ENCODE measurements around the gene EZH2.

EZH2 gene

GRCh38 chr7:148884049-148884298 is at the start of gene EZH2:
EZH2 (minus strand) TSS chr7:148884291; CDS start chr7:148847298, 36,993 bp downstream.
- Histone ChIP-seq H3K9ac (ENCODE audit: low read length) (peak within 1 kb of the TSS; percentile 76), H3K27me3 (ENCODE audit: control insufficient read depth, insufficient read depth, low read length) (no peaks in the 10 kb centered on the region), H3K36me3 (ENCODE audit: control insufficient read depth, insufficient read depth, low read length) (no peaks in the 10 kb centered on the region), H3K9me3 (ENCODE audit: control insufficient read depth, low read length) (no peaks in the 10 kb centered on the region), H3K4me3 (ENCODE audit: low read length) (peak within 1 kb of the TSS; percentile 56), H3K4me1 (ENCODE audit: control insufficient read depth, insufficient read depth, low read length) (peaks cover 8% of the 10 kb centered on the region)

DNA sequence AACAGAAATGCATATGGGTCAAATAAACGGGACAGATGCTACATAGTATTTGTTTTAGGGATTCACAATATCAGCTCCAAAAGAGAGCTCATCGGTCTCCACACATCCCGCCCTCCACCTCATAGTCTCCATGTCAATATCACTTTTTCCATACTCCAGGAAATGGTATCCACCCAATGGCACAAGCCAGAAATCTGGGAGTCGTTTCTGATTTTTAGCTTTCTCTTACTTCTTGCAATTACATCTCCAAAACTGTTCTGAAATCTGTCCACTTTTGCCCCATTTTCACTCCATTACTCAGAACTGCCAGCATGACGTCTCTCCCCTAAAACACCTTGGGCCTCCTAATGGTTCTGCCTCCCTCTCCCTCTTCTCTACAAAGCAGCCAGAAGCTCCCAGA is 47.4 kb upstream of the EZH2 start:
- H3K36me3 ChIP-seq (ENCODE audit: control insufficient read depth, insufficient read depth, low read length), result no peaks in the 10 kb centered on the region
- no peaks in the 10 kb centered on the region for H3K9me3 ChIP-seq (ENCODE audit: control insufficient read depth, low read length)
- H3K27me3 ChIP-seq (ENCODE audit: control insufficient read depth, insufficient read depth, low read length), result no peaks in the 10 kb centered on the region
- H3K4me3 ChIP-seq (ENCODE audit: low read length), result no peak overlapping the region
- H3K9ac ChIP-seq (ENCODE audit: low read length), result no peak overlapping the region
- H3K4me1 ChIP-seq (ENCODE audit: control insufficient read depth, insufficient read depth, low read length), result no peaks in the 10 kb centered on the region

GRCh38 chr7:148930335-148930734 is 46.2 kb upstream of the EZH2 start:
- no peaks in the 10 kb centered on the region for H3K9me3 ChIP-seq (ENCODE audit: control insufficient read depth, low read length)
- H3K9ac ChIP-seq (ENCODE audit: low read length), result no peak overlapping the region
- H3K4me1 ChIP-seq (ENCODE audit: control insufficient read depth, insufficient read depth, low read length), result no peaks in the 10 kb centered on the region
- H3K27me3 ChIP-seq (ENCODE audit: control insufficient read depth, insufficient read depth, low read length), result no peaks in the 10 kb centered on the region
- no peaks in the 10 kb centered on the region for H3K36me3 ChIP-seq (ENCODE audit: control insufficient read depth, insufficient read depth, low read length)
- H3K4me3 ChIP-seq (ENCODE audit: low read length), result no peak overlapping the region

- Histone ChIP-seq H3K4me1 (ENCODE audit: control insufficient read depth, insufficient read depth, low read length) (no peaks in the 10 kb centered on the region), H3K9me3 (ENCODE audit: control insufficient read depth, low read length) (no peaks in the 10 kb centered on the region), H3K27me3 (ENCODE audit: control insufficient read depth, insufficient read depth, low read length) (no peaks in the 10 kb centered on the region), H3K36me3 (ENCODE audit: control insufficient read depth, insufficient read depth, low read length) (no peaks in the 10 kb centered on the region), H3K9ac (ENCODE audit: low read length) (no peak overlapping the region), H3K4me3 (ENCODE audit: low read length) (no peak overlapping the region)
Measured at GRCh38 chr7:148929176-148929575, 45.1 kb upstream of the EZH2 start.

GRCh38 chr7:148927123-148928045 is 43.3 kb upstream of the EZH2 start:
- Histone ChIP-seq H3K9me3 (ENCODE audit: control insufficient read depth, low read length) (no peaks in the 10 kb centered on the region), H3K27me3 (ENCODE audit: control insufficient read depth, insufficient read depth, low read length) (no peaks in the 10 kb centered on the region), H3K4me1 (ENCODE audit: control insufficient read depth, insufficient read depth, low read length) (no peaks in the 10 kb centered on the region), H3K36me3 (ENCODE audit: control insufficient read depth, insufficient read depth, low read length) (no peaks in the 10 kb centered on the region), H3K4me3 (ENCODE audit: low read length) (no peak overlapping the region), H3K9ac (ENCODE audit: low read length) (no peak overlapping the region)

DNA sequence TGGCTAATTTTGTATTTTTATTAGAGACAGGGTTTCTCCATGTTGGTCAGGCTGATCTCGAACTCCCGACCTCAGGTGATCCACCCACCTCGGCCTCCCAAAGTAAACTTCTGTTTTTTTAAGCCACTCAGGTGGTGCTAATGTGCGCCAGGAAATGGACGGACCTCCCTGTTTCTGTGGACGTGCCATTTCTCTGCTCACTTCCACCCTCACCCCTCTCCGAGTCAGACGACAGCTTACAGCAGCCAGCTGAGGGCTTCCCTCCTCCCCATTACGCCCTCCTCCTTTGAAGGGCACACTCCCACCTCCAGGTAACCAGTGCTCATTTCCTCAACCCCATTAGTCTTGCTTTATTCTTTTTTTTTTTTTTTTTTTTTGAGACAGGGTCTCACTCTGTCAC is 41.7 kb upstream of the EZH2 start:
- no peaks in the 10 kb centered on the region for H3K9me3 ChIP-seq (ENCODE audit: control insufficient read depth, low read length)
- H3K4me1 ChIP-seq (ENCODE audit: control insufficient read depth, insufficient read depth, low read length), result no peaks in the 10 kb centered on the region
- H3K27me3 ChIP-seq (ENCODE audit: control insufficient read depth, insufficient read depth, low read length), result no peaks in the 10 kb centered on the region
- H3K36me3 ChIP-seq (ENCODE audit: control insufficient read depth, insufficient read depth, low read length), result no peaks in the 10 kb centered on the region
- no peak overlapping the region for H3K4me3 ChIP-seq (ENCODE audit: low read length)
- H3K9ac ChIP-seq (ENCODE audit: low read length), result no peak overlapping the region

GRCh38 chr7:148924011-148924410 is 39.9 kb upstream of the EZH2 start:
- H3K4me3 ChIP-seq (ENCODE audit: low read length), result no peak overlapping the region
- no peaks in the 10 kb centered on the region for H3K36me3 ChIP-seq (ENCODE audit: control insufficient read depth, insufficient read depth, low read length)
- H3K27me3 ChIP-seq (ENCODE audit: control insufficient read depth, insufficient read depth, low read length), result no peaks in the 10 kb centered on the region
- no peaks in the 10 kb centered on the region for H3K4me1 ChIP-seq (ENCODE audit: control insufficient read depth, insufficient read depth, low read length)
- no peak overlapping the region for H3K9ac ChIP-seq (ENCODE audit: low read length)
- no peaks in the 10 kb centered on the region for H3K9me3 ChIP-seq (ENCODE audit: control insufficient read depth, low read length)

GRCh38 chr7:148921806-148922205 is 37.7 kb upstream of the EZH2 start:
- no peaks in the 10 kb centered on the region for H3K27me3 ChIP-seq (ENCODE audit: control insufficient read depth, insufficient read depth, low read length)
- no peak overlapping the region for H3K9ac ChIP-seq (ENCODE audit: low read length)
- H3K36me3 ChIP-seq (ENCODE audit: control insufficient read depth, insufficient read depth, low read length), result no peaks in the 10 kb centered on the region
- no peak overlapping the region for H3K4me3 ChIP-seq (ENCODE audit: low read length)
- no peaks in the 10 kb centered on the region for H3K9me3 ChIP-seq (ENCODE audit: control insufficient read depth, low read length)
- no peaks in the 10 kb centered on the region for H3K4me1 ChIP-seq (ENCODE audit: control insufficient read depth, insufficient read depth, low read length)

DNA sequence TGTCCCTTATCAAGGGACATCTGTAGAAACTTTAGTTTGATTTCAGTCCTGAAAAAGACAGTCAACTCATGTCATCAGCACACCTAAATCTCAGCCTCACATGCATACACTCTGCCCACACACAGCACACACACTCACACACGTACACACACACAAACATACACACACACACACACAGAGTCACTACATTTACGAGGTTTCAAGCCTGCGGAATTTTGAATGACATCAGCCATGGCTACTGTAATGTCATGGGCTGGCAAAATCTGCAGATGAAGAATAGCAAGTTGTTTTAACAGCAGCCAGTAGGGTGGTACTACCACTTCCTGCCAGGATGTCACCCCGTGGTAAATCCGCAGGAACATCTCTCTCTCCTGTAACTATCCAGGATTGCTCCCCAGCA is 37.1 kb upstream of the EZH2 start:
- no peaks in the 10 kb centered on the region for H3K36me3 ChIP-seq (ENCODE audit: control insufficient read depth, insufficient read depth, low read length)
- no peaks in the 10 kb centered on the region for H3K9me3 ChIP-seq (ENCODE audit: control insufficient read depth, low read length)
- H3K9ac ChIP-seq (ENCODE audit: low read length), result no peak overlapping the region
- H3K4me3 ChIP-seq (ENCODE audit: low read length), result no peak overlapping the region
- no peaks in the 10 kb centered on the region for H3K27me3 ChIP-seq (ENCODE audit: control insufficient read depth, insufficient read depth, low read length)
- H3K4me1 ChIP-seq (ENCODE audit: control insufficient read depth, insufficient read depth, low read length), result no peaks in the 10 kb centered on the region

DNA sequence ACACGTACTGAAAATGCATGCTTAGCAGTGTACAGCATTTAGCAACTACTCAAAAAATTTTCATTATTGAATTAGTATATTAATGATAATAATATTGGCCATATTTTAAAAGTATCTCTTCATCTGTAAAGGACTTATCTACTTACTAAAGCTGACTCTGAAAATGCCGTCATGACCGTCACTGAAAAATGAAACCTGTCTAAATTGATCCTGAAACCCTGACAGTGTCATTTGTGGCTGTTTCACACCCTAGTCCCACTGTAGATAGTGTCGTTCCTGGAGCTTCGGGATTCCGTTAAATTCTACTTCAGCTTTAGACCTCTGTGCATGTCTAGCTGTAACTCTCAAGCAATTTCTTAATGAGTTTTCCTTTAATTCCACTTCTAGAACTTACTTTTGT is 35.8 kb upstream of the EZH2 start:
- Histone ChIP-seq H3K4me1 (ENCODE audit: control insufficient read depth, insufficient read depth, low read length) (peaks cover 2% of the 10 kb centered on the region), H3K9me3 (ENCODE audit: control insufficient read depth, low read length) (no peaks in the 10 kb centered on the region), H3K27me3 (ENCODE audit: control insufficient read depth, insufficient read depth, low read length) (no peaks in the 10 kb centered on the region), H3K36me3 (ENCODE audit: control insufficient read depth, insufficient read depth, low read length) (no peaks in the 10 kb centered on the region), H3K4me3 (ENCODE audit: low read length) (no peak overlapping the region), H3K9ac (ENCODE audit: low read length) (no peak overlapping the region)

DNA sequence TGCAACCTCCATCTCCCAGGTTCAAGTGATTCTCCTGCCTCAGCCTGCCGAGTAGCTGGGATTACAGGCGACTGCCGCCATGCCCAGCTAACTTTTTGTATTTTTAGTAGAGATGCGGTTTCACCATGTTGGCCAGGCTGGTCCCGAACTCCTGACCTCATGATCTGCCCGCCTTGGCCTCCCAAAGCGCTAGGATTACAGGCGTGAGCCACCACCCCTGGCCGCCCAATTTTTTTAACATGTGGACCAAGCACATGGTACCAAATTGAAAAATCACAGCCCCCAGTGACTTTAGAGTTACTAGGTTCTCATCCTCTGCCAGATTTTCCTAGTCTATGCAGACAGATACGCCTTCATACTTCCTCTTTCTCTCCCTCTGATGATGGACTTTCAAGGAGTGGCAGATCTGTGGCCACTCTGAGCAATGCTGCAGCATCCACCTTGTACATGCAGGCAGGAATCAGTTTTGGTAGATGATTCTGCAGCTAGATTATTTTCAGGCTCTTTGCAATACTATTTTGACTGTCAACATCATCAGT is 34.0 kb upstream of the EZH2 start:
- H3K4me3 ChIP-seq (ENCODE audit: low read length), result no peak overlapping the region
- no peak overlapping the region for H3K9ac ChIP-seq (ENCODE audit: low read length)
- peaks cover 11% of the 10 kb centered on the region for H3K4me1 ChIP-seq (ENCODE audit: control insufficient read depth, insufficient read depth, low read length)
- H3K27me3 ChIP-seq (ENCODE audit: control insufficient read depth, insufficient read depth, low read length), result no peaks in the 10 kb centered on the region
- no peaks in the 10 kb centered on the region for H3K36me3 ChIP-seq (ENCODE audit: control insufficient read depth, insufficient read depth, low read length)
- no peaks in the 10 kb centered on the region for H3K9me3 ChIP-seq (ENCODE audit: control insufficient read depth, low read length)

DNA sequence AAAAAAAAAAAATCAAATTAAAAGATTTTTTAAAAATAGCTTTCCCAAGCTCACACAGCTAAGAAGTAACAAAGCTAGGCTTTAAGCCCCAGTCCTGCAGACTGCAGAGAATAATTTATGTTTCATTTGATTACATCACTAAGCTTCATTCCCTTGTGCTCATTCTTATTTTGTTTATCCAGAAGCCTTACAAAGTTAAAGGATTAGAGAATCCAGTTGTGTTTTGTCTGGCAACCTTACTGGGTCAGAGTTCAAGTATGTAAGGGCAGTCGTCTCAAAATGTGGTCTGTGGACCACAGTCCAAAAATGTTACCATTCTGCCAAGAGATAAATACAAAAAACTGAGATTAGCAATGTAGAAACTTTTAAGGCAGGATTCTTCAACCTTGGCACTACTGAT is 32.1 kb upstream of the EZH2 start:
- no peak overlapping the region for H3K9ac ChIP-seq (ENCODE audit: low read length)
- H3K4me3 ChIP-seq (ENCODE audit: low read length), result no peak overlapping the region
- no peaks in the 10 kb centered on the region for H3K36me3 ChIP-seq (ENCODE audit: control insufficient read depth, insufficient read depth, low read length)
- H3K4me1 ChIP-seq (ENCODE audit: control insufficient read depth, insufficient read depth, low read length), result peaks cover 11% of the 10 kb centered on the region
- no peaks in the 10 kb centered on the region for H3K27me3 ChIP-seq (ENCODE audit: control insufficient read depth, insufficient read depth, low read length)
- H3K9me3 ChIP-seq (ENCODE audit: control insufficient read depth, low read length), result no peaks in the 10 kb centered on the region
